Mucosa of descending colon (tissue), 3 donors: ENCODE data around the gene PHF20. TPM values are rescaled to one million over a fixed set of nuclear protein-coding genes. Genes with fewer than 3 reads are reported as not detected.

ENCODE experiments used
- ATAC-seq: fragments of 200-7000 bp; cut with Tn5 transposase; one replicate; pipeline ENCODE4 v1.9.1; 2020; ENCODE audit warnings: mild to moderate bottlenecking, moderate library complexity
- DNase-seq, 3 donors: peaks; one replicate each; pipeline ENCODE4 v3.0.0-alpha.2; 2020
- H3K36me3 ChIP-seq: fragments of 200-600 bp; one replicate; pipeline ENCODE4 v1.8.0; 2021; ENCODE audit warnings: low read depth, mild to moderate bottlenecking
- H3K4me1 ChIP-seq: fragments of 200-600 bp; one replicate; pipeline ENCODE4 v1.8.0; 2021; ENCODE audit warnings: low read depth, mild to moderate bottlenecking
- H3K4me3 ChIP-seq: fragments of 200-600 bp; one replicate; pipeline ENCODE4 v1.8.0; 2021; ENCODE audit warnings: mild to moderate bottlenecking
- H3K9me3 ChIP-seq: fragments of 200-600 bp; one replicate; pipeline ENCODE4 v1.8.0; 2021; ENCODE audit warnings: mild to moderate bottlenecking
- CTCF ChIP-seq: fragments of 200-600 bp; IDR thresholded peaks from one replicate; pipeline ENCODE4 v1.8.0; 2022; ENCODE audit warnings: antibody characterized with exemption, mild to moderate bottlenecking
- intact Hi-C, 2 donors: fragments of 100-400 bp; cut with DNase I in 1 of 2; cut with micrococcal nuclease in 1 of 2; formaldehyde crosslinking; loops; one replicate each; pipeline versions ENCODE4 v1.11.0 to v1.11.1; 2022; cut with DNase I, micrococcal nuclease
- total RNA-seq, 3 donors: library from RNA; stranded (reverse); fragmentation: NEBNext Ultra II Directional in 2 of 3; extraction: Animal tissue kit (Norgen Biotek cat#: 25700) in 2 of 3; gene quantifications; one replicate each; pipeline versions ENCODE4 v1.2.1 to v1.2.4, GENCODE V29; 2021 to 2023
- donor health status: DM: no; HTN: no; CAD: no; lungs with moderate emphysema.
- donor health status: DM: no; HTN: no; CAD: no.
- donor health status: DM: no; HTN: yes; CAD: no.

The PHF20 gene
- total RNA-seq, 3 donors from 2014 or later, result 23.3 to 61.1 (median 28.5) TPM

- Histone ChIP-seq H3K36me3 (peaks cover 41% of the 10 kb centered on the region), H3K4me1 (peaks cover 32% of the 10 kb centered on the region), H3K4me3 (no peak overlapping the region), H3K9me3 (no peaks in the 10 kb centered on the region)
- intact Hi-C loops, result no loop called here
- no peak for TF ChIP-seq CTCF
- ATAC-seq (no peak), DNase-seq (no peak)
Observed at GRCh38 chr20:35732644-35732982, 39.2 kb upstream of the PHF20 start.

DNA sequence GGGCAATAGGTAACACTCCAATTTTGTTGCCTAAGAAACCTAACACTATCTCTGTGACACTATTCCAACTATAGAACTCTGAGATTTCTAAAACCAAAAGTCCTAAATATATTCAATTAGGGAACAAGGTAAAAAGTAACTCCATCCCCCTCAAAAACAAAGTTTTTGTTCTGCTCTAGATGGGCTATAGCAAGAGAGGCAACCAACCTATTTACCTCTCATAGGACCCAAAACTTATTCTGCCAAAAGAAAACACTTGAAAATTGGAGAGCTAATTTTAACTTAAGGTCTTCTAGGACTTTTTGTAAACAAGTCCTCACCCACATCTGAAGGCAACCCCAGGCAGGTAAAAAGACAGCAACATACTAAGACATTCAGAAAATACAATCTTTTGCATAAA lies 37.4 kb upstream of the PHF20 start:
- intact Hi-C loops, result no loop called here
- Histone ChIP-seq H3K9me3 (no peaks in the 10 kb centered on the region), H3K36me3 (peaks cover 38% of the 10 kb centered on the region), H3K4me3 (no peak overlapping the region), H3K4me1 (peaks cover 41% of the 10 kb centered on the region)
- no peak for ATAC-seq
- DNase-seq, result no peak
- TF ChIP-seq CTCF, result no peak

- DNase-seq, result no peak
- intact Hi-C loops, result no loop called here
- H3K9me3 ChIP-seq, result no peaks in the 10 kb centered on the region
- peaks cover 46% of the 10 kb centered on the region for H3K4me1 ChIP-seq
- peaks cover 31% of the 10 kb centered on the region for H3K36me3 ChIP-seq
- no peak for ATAC-seq
- H3K4me3 ChIP-seq, result no peak overlapping the region
- no peak for TF ChIP-seq CTCF
Observed at GRCh38 chr20:35734777-35735649, 36.8 kb upstream of the PHF20 start.

- TF ChIP-seq CTCF, result no peak
- ATAC-seq (no peak), DNase-seq (no peak)
- Histone ChIP-seq H3K36me3 (peaks cover 24% of the 10 kb centered on the region), H3K4me1 (peaks cover 52% of the 10 kb centered on the region), H3K9me3 (no peaks in the 10 kb centered on the region), H3K4me3 (no peak overlapping the region)
- intact Hi-C loops, result no loop called here
Observed at GRCh38 chr20:35735826-35736470, 35.9 kb upstream of the PHF20 start.

GRCh38 chr20:35737865-35738333 lies 33.9 kb upstream of the PHF20 start:
- no peaks in the 10 kb centered on the region for H3K9me3 ChIP-seq
- peaks cover 23% of the 10 kb centered on the region for H3K36me3 ChIP-seq
- peaks cover 48% of the 10 kb centered on the region for H3K4me1 ChIP-seq
- H3K4me3 ChIP-seq, result no peak overlapping the region
- ATAC-seq, result no peak
- DNase-seq, result no peak
- no peak for TF ChIP-seq CTCF
- intact Hi-C loops, result no loop called here
